ENCODE data around the gene UBASH3B. TPM values are rescaled to one million over a fixed set of nuclear protein-coding genes. Genes with fewer than 3 reads are reported as not detected.

Gene UBASH3B
- total RNA-seq, 2 experiments from 2014 or later: 67.3 to 108 TPM

DNA sequence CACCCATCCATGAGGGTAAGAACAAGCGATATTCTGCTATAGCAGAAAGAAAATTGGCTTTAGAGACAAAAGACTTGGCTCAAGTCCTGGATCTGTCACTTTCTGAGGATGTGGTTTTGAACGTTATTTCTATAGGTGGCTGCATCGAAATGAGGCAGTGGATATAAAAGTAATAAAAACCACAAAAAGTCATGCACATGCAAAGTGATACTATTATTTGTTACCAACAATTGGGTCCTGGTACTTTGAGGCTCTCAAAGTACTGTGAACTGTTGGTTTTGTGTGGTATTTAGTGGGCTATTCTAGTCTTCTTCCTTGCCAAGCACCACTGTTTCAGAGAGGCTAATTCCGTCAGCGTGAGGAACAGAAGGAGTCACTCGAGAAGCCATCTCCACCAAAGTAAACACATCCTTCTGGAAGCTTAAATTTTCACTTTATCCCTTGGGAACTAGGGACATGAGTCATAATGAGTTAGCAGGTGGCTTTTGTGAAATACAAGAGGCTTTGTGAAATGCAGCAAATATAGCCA is 13.1 kb downstream of the UBASH3B start:
- peaks cover 60% of the 10 kb centered on the region for H3K4me1 Mint-ChIP-seq
- peaks cover 4% of the 10 kb centered on the region for H3K9me3 Mint-ChIP-seq (ENCODE audit: low read depth)
- H3K4me3 Mint-ChIP-seq: peak overlapping the region; percentile 3
- no peaks in the 10 kb centered on the region for H3K27me3 Mint-ChIP-seq
- CTCF ChIA-PET: interaction anchor here (0.9 to 5.2 kb wide), 6 partner anchors 13 to 185 kb away, joined by 3 to 39 read pairs (median 4); partner anchors contain the start of gene UBASH3B
- H3K36me3 Mint-ChIP-seq: peaks cover 42% of the 10 kb centered on the region
- H3K27ac Mint-ChIP-seq: peak overlapping the region; percentile 83
- DNase-seq: no peak
- peak; percentile 73 for ATAC-seq

DNA sequence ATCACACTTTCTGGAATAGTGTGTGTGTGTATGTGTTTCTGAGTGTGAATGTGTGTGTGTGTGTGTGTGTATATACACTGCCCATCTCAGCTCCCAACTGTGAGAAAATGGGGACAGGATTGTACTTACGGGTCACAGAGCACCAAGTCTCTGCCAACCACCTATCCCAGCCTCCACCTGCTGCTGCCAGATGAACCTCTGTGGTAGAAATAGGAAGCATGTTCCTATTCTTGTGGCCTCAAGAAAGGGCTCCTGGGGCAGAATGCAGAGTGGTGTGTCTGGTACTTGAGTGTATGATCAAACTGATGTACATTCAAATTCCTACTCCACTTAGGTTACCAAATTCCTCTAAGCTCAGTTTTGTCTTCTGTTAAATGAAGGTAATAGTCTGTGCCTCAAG is 14.6 kb downstream of the UBASH3B start:
- CTCF ChIA-PET: interaction anchor here (1.2 to 5.2 kb wide), 4 partner anchors 14 to 184 kb away, joined by 5 to 39 read pairs (median 7); partner anchors contain the start of gene UBASH3B
- H3K9me3 Mint-ChIP-seq (ENCODE audit: low read depth): peaks cover 4% of the 10 kb centered on the region
- peak overlapping the region; percentile 12 for H3K27ac Mint-ChIP-seq
- peaks cover 42% of the 10 kb centered on the region for H3K36me3 Mint-ChIP-seq
- DNase-seq: no peak
- no peak overlapping the region for H3K4me3 Mint-ChIP-seq
- ATAC-seq: no peak
- H3K4me1 Mint-ChIP-seq: peaks cover 68% of the 10 kb centered on the region
- H3K27me3 Mint-ChIP-seq: no peaks in the 10 kb centered on the region

DNA sequence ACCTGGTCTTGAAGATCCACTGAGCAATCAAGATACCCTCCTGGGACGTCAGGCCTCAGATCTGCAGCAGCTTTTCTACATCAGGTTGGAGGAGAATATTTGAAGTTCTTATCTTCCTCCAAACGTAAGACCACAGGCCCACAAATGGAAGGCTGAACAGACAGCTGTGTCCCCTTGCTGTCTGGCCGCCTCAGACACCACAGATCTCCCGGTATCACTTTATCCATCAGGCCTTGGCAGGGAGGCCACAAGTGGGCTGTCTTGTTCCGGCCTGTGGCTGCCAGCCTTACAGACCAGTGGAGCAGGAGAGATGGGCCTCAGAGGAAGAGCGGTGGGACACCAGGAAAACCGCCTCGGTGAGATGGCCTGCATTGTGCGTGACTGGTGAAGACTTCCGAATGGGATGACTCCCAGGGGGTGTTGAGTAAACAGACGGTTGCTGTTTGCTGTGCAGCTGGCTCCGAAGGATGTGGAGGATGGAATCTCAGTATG is 15.9 kb downstream of the UBASH3B start:
- Mint-ChIP-seq H3K27ac (no peak overlapping the region), H3K4me3 (no peak overlapping the region), H3K27me3 (no peaks in the 10 kb centered on the region), H3K4me1 (peaks cover 64% of the 10 kb centered on the region), H3K36me3 (peaks cover 45% of the 10 kb centered on the region), H3K9me3 (ENCODE audit: low read depth) (peaks cover 4% of the 10 kb centered on the region)
- ATAC-seq (no peak), DNase-seq (no peak)
- CTCF ChIA-PET: interaction anchor here (0.8 to 1.4 kb wide), 2 partner anchors 25 to 85 kb away, joined by 3 read pairs; no protein-coding TSS in a partner anchor

DNA sequence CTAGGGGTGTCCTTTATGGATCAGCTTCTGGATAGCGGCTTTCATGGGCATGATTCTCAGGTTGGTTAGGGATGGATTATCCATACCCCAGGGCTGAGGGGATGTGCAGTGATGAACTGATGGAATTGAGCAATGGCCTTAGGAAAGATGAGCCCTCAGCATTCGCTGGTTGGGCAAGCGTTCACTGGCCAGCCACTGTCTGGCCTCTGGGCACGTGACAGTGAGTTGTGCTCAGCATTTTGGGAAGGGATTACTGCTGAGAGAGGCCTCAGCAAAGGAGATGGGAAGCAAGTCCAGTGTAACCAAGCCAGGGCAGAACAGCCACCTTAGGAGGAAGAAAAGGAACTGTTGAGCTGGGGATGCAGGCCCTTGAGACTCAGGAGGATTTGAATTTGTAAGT is 17.4 kb downstream of the UBASH3B start:
- CTCF ChIA-PET: interaction anchor here (1.3 to 8.9 kb wide), 2 partner anchors 67 to 81 kb away, joined by 4 to 65 read pairs; no protein-coding TSS in a partner anchor
- Mint-ChIP-seq H3K36me3 (peaks cover 41% of the 10 kb centered on the region), H3K27me3 (no peaks in the 10 kb centered on the region), H3K9me3 (ENCODE audit: low read depth) (peaks cover 4% of the 10 kb centered on the region), H3K27ac (no peak overlapping the region), H3K4me1 (peaks cover 55% of the 10 kb centered on the region), H3K4me3 (no peak overlapping the region)
- DNase-seq (no peak), ATAC-seq (no peak)

DNA sequence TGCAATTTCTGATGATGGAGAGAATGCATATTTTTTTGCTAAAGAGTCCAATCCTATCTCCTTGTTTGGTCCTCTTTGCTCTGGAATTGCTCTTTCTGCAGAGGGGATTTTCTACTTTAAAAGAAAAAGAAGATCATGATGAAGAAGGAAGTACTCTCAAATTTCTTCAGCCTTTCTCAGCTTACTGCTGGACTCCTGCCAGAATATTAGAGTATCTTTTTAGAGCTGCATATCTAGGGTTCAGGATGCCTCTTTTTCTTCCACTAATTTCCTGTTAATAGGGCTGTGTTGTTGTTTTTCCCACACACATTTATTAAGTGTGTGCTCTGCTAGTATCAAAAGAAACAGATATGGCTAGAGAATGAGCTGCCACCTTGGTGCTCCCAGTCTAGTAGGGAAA is 18.2 kb downstream of the UBASH3B start:
- H3K27ac Mint-ChIP-seq: no peak overlapping the region
- H3K27me3 Mint-ChIP-seq: no peaks in the 10 kb centered on the region
- CTCF ChIA-PET: interaction anchor here (0.7 to 8.9 kb wide), 9 partner anchors 9 to 81 kb away, joined by 3 to 65 read pairs (median 4); partner anchors contain the start of gene UBASH3B
- H3K9me3 Mint-ChIP-seq (ENCODE audit: low read depth): peaks cover 4% of the 10 kb centered on the region
- H3K36me3 Mint-ChIP-seq: peaks cover 40% of the 10 kb centered on the region
- no peak overlapping the region for H3K4me3 Mint-ChIP-seq
- no peak for DNase-seq
- peaks cover 47% of the 10 kb centered on the region for H3K4me1 Mint-ChIP-seq
- no peak for ATAC-seq

DNA sequence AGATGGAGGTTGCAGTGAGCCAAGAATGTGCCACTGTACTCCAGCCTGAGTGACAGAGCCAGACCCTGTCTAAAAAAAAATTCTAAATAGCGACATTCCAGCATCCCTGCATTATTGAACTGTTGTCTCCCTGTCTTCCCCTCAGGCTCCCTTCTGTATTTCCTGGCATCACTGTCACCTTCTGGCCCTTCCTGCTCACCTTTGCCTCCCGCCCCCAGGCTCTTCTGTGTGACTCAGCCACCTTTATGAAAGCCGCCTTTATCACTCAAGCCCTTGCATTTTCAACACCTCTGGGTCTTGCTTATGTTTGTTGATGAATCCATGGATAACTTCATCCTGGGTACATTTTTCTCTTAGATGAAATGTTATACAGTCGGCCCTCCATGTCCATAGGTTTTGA is 21.1 kb downstream of the UBASH3B start:
- Mint-ChIP-seq H3K36me3 (peaks cover 18% of the 10 kb centered on the region), H3K9me3 (ENCODE audit: low read depth) (no peaks in the 10 kb centered on the region), H3K27ac (peak overlapping the region; percentile 48), H3K4me3 (no peak overlapping the region), H3K27me3 (no peaks in the 10 kb centered on the region), H3K4me1 (peaks cover 27% of the 10 kb centered on the region)
- CTCF ChIA-PET: interaction anchor here (3.0 to 8.9 kb wide), 2 partner anchors 21 to 78 kb away, joined by 19 to 65 read pairs; partner anchors contain the start of gene UBASH3B
- DNase-seq: no peak
- no peak for ATAC-seq

DNA sequence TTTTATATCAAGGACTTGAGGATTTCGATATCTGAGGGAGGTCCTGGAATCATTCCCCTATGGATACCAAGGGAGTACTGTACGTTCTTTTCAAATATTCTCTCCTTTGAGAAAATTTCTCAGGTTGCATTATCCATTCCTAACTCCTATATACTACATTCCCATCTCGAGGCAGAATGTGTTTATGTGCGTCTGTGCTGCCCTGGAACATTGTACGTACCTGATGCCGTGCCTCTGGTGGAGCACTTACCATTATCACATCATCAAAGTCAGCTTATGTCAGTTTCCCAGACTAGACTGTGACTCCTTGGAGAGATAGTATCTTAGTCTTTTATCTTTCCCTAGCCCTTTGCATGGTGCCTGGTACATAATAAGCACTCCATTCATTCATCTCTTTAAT is 21.7 kb downstream of the UBASH3B start:
- Mint-ChIP-seq H3K27ac (no peak overlapping the region), H3K27me3 (no peaks in the 10 kb centered on the region), H3K4me3 (no peak overlapping the region), H3K36me3 (peaks cover 14% of the 10 kb centered on the region), H3K4me1 (peaks cover 27% of the 10 kb centered on the region), H3K9me3 (ENCODE audit: low read depth) (no peaks in the 10 kb centered on the region)
- ATAC-seq: no peak
- CTCF ChIA-PET: interaction anchor here (8.9 kb wide), 1 partner anchor 77 kb away, joined by 65 read pairs; no protein-coding TSS in a partner anchor
- DNase-seq: no peak

DNA sequence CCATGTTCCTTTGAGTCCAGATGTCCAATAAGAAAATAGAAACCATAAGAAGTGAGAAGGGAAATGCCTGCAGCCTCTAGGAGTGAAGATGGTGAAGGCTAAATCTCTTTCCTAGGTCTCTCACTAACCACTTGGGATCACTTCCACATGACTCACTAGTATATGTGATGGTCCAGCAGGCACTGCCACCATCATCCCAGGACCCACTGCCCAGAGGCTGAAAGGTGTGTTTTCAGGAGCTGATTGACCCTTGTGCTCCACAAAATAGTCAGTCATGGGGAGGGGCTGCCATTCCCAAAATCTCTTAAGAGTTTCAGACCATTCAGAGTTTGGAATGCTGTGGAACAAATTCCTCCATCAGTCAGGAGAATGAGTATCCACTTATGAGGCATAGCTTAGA is 22.9 kb downstream of the UBASH3B start:
- CTCF ChIA-PET: interaction anchor here (1.3 to 8.9 kb wide), 2 partner anchors 47 to 76 kb away, joined by 3 to 65 read pairs; no protein-coding TSS in a partner anchor
- peaks cover 24% of the 10 kb centered on the region for H3K4me1 Mint-ChIP-seq
- no peaks in the 10 kb centered on the region for H3K27me3 Mint-ChIP-seq
- H3K27ac Mint-ChIP-seq: no peak overlapping the region
- no peak for ATAC-seq
- no peak for DNase-seq
- H3K36me3 Mint-ChIP-seq: peaks cover 9% of the 10 kb centered on the region
- no peaks in the 10 kb centered on the region for H3K9me3 Mint-ChIP-seq (ENCODE audit: low read depth)
- H3K4me3 Mint-ChIP-seq: no peak overlapping the region

DNA sequence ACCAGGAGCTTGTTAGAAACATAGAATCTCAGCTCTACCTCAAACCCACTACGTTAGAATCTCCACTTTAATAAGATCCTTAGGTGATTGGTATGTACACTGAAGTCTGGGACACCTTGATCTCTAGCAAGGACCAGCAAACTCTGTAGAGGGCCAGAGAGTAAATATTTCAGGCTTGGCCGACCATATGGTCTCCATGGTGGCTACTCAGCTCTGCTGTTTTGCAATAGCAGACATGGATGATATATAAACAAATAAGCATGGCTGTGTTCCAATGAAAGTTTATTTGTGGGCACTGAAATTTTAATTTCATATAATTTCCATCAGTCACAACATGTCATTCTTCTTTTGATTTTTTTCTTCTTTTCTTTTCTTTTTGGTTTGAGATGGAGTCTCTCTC is 23.9 kb downstream of the UBASH3B start:
- no peak overlapping the region for H3K4me3 Mint-ChIP-seq
- no peak overlapping the region for H3K27ac Mint-ChIP-seq
- H3K27me3 Mint-ChIP-seq: no peaks in the 10 kb centered on the region
- ATAC-seq: no peak
- CTCF ChIA-PET: interaction anchor here (8.9 kb wide), 1 partner anchor 75 kb away, joined by 65 read pairs; no protein-coding TSS in a partner anchor
- H3K36me3 Mint-ChIP-seq: peaks cover 12% of the 10 kb centered on the region
- peaks cover 23% of the 10 kb centered on the region for H3K4me1 Mint-ChIP-seq
- H3K9me3 Mint-ChIP-seq (ENCODE audit: low read depth): no peaks in the 10 kb centered on the region
- no peak for DNase-seq

DNA sequence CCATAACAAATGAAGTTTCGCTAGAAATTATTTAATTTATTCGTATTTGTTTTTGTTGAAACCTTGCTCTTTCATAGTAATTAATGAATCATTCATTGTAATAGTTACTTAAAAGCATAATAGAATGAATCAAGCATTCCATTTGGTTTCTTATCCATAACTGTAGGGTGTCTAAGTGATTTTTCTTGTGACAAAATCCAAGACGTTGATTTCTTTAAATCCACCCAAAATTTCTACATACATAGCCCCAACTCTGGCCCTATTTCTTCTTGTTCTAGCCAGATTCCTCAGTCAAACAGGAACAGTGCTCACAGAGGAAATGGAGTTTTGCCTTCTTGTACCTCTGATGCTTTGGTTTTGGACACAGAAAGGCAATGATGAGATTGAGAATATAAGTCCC is 25.5 kb downstream of the UBASH3B start:
- CTCF ChIA-PET: interaction anchor here (8.9 kb wide), 1 partner anchor 73 kb away, joined by 65 read pairs; no protein-coding TSS in a partner anchor
- Mint-ChIP-seq H3K4me1 (peaks cover 15% of the 10 kb centered on the region), H3K4me3 (no peak overlapping the region), H3K9me3 (ENCODE audit: low read depth) (no peaks in the 10 kb centered on the region), H3K27ac (no peak overlapping the region), H3K36me3 (peaks cover 8% of the 10 kb centered on the region), H3K27me3 (no peaks in the 10 kb centered on the region)
- DNase-seq: no peak
- ATAC-seq: no peak

DNA sequence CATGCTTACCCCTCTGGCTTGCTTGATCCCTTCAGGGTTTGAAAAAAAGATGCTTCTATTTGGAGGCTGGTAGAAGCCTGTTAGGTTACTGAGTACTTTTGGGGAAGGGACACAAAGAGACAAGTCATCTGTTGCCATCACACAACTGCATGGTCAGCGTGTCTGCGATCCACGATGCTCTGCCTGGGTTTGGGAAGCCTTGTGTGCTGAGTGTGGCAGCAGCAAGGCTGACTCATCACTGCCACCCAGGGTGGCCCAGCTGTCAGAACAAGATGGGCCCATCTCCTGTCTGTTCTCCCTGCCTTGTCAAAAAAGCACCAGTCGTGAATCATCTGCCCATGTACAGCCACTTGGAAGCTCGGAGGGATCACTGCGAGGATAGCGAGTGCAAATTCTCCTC is 26.2 kb downstream of the UBASH3B start:
- Mint-ChIP-seq H3K27me3 (no peaks in the 10 kb centered on the region), H3K4me3 (no peak overlapping the region), H3K36me3 (peaks cover 8% of the 10 kb centered on the region), H3K27ac (no peak overlapping the region), H3K4me1 (peaks cover 17% of the 10 kb centered on the region), H3K9me3 (ENCODE audit: low read depth) (no peaks in the 10 kb centered on the region)
- CTCF ChIA-PET: interaction anchor here (8.9 kb wide), 1 partner anchor 73 kb away, joined by 65 read pairs; no protein-coding TSS in a partner anchor
- DNase-seq: no peak
- no peak for ATAC-seq

DNA sequence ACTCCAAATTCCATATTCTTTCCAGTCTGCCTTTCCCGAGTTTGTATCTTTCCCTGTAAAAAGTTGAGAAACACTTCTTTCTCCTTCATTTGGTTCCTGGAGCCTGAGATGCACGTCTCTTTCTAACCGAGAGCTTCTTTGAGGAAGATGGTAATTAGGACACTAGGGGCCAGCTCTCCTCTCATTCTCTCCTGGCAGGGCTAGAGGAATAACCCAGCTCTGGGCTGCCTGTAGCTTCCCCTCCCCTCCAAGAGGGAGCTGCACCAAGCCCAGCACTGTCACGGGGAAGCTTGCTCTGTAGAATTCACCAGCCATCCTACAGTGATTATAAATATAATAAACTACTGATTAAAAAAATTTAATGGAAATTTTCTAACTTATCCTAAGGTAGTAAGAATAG is 26.9 kb downstream of the UBASH3B start:
- no peak overlapping the region for H3K4me3 Mint-ChIP-seq
- H3K27me3 Mint-ChIP-seq: no peaks in the 10 kb centered on the region
- CTCF ChIA-PET: interaction anchor here (0.5 to 1.0 kb wide), 2 partner anchors 65 to 74 kb away, joined by 3 to 6 read pairs; no protein-coding TSS in a partner anchor
- ATAC-seq (no peak), DNase-seq (no peak)
- peaks cover 6% of the 10 kb centered on the region for H3K36me3 Mint-ChIP-seq
- no peak overlapping the region for H3K27ac Mint-ChIP-seq
- no peaks in the 10 kb centered on the region for H3K9me3 Mint-ChIP-seq (ENCODE audit: low read depth)
- H3K4me1 Mint-ChIP-seq: peaks cover 21% of the 10 kb centered on the region

DNA sequence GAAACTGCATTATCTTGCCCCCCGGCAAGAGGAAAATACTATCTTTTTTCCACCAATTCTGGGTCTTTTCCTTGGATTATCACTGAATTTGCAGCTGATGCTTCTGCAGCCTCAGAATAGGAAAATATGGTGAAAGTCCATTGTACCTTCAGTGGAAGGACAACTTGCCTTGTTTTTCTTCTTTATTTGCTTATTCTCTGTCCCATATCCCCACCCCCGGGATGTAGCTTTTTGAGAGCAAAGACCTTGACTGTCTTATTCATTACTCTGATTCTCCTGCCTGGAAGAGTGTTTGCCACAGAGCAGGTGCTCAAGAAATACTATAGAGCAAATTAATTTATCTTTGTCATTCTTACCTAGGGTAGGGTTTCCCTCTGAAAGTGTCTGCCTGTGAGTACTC is 29.5 kb downstream of the UBASH3B start:
- DNase-seq (no peak), ATAC-seq (no peak)
- peaks cover 6% of the 10 kb centered on the region for H3K36me3 Mint-ChIP-seq
- H3K27ac Mint-ChIP-seq: no peak overlapping the region
- no peak overlapping the region for H3K4me3 Mint-ChIP-seq
- no peaks in the 10 kb centered on the region for H3K27me3 Mint-ChIP-seq
- peaks cover 32% of the 10 kb centered on the region for H3K4me1 Mint-ChIP-seq
- no peaks in the 10 kb centered on the region for H3K9me3 Mint-ChIP-seq (ENCODE audit: low read depth)
- CTCF ChIA-PET: interaction anchor here (1.0 to 1.5 kb wide), 4 partner anchors 16 to 52 kb away, joined by 3 read pairs; no protein-coding TSS in a partner anchor

DNA sequence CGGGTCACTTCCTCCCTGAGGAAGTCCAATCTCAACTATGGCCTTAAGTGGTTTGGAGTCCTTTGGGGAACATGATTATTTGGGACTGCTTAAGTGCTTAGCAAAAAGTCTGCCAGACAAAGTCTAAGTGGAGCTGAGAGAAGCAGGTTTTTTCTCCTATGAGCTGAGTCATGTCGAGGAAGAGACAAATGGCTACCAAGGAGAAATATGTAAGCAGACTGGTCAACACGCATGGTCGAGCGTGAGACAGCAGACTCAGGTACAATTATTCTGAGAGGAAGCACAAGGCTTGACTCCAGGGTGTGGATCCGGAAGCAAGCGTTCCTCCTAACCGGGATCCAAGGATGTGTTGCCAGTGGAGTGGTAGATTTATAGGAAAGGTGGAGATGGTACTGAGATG is 30.6 kb downstream of the UBASH3B start:
- H3K27ac Mint-ChIP-seq: no peak overlapping the region
- H3K27me3 Mint-ChIP-seq: no peaks in the 10 kb centered on the region
- H3K4me1 Mint-ChIP-seq: peaks cover 40% of the 10 kb centered on the region
- no peaks in the 10 kb centered on the region for H3K9me3 Mint-ChIP-seq (ENCODE audit: low read depth)
- DNase-seq (no peak), ATAC-seq (no peak)
- H3K4me3 Mint-ChIP-seq: no peak overlapping the region
- H3K36me3 Mint-ChIP-seq: peaks cover 6% of the 10 kb centered on the region
- CTCF ChIA-PET: interaction anchor here (0.7 to 1.5 kb wide), 5 partner anchors 12 to 69 kb away, joined by 3 to 5 read pairs (median 3); no protein-coding TSS in a partner anchor

Data from activated CD8-positive, alpha-beta memory T cell treated with anti-CD3 and anti-CD28 coated beads, Interleukin-2, amount 10 ng/mL, durations not matched to agents 7 days and 5 days (primary cell).